ENCODE data around the gene UMAD1.
A peak's percentile ranks its signal among the peaks of the same experiment; 100 is the strongest.

The UMAD1 gene

GRCh38 chr7:7858559-7858958 lies 218.0 kb downstream of the UMAD1 start:
- TF ChIP-seq, protein P1, sequence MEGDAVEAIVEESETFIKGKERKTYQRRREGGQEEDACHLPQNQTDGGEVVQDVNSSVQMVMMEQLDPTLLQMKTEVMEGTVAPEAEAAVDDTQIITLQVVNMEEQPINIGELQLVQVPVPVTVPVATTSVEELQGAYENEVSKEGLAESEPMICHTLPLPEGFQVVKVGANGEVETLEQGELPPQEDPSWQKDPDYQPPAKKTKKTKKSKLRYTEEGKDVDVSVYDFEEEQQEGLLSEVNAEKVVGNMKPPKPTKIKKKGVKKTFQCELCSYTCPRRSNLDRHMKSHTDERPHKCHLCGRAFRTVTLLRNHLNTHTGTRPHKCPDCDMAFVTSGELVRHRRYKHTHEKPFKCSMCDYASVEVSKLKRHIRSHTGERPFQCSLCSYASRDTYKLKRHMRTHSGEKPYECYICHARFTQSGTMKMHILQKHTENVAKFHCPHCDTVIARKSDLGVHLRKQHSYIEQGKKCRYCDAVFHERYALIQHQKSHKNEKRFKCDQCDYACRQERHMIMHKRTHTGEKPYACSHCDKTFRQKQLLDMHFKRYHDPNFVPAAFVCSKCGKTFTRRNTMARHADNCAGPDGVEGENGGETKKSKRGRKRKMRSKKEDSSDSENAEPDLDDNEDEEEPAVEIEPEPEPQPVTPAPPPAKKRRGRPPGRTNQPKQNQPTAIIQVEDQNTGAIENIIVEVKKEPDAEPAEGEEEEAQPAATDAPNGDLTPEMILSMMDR (IDR thresholded peaks at IDR 0.05; ENCODE audit: unreplicated experiment in 3 of 3): no peak
- Mint-ChIP-seq H3K4me1 (peaks cover 12% of the 10 kb centered on the region), H3K27ac (no peak overlapping the region), H3K27me3 (ENCODE audit: low read depth) (no peaks in the 10 kb centered on the region), H3K4me3 (no peak overlapping the region), H3K9me3 (peaks cover 18% of the 10 kb centered on the region), H3K36me3 (ENCODE audit: low read depth) (peaks cover 20% of the 10 kb centered on the region)

DNA sequence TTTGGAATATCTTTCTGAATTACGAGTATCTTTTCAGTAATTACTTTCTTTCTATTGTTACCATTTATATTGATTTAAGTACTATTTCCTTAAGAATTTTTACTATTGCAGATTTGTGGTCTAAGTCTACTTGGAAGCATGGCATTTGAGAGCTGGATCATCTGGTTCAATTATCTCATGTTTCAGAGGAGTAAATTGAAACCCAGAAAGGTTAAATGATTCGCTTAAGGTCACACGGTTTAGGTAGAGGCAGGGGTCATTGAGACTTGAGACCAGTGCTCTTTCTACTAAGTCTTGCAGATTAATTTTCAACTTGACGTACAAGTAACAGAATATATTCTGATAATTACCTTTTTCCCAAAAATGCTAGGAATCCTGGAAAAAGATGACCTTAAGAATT lies 218.9 kb downstream of the UMAD1 start:
- Mint-ChIP-seq H3K36me3 (ENCODE audit: low read depth) (peaks cover 14% of the 10 kb centered on the region), H3K9me3 (peaks cover 11% of the 10 kb centered on the region), H3K27ac (no peak overlapping the region), H3K4me3 (no peak overlapping the region), H3K27me3 (ENCODE audit: low read depth) (no peaks in the 10 kb centered on the region), H3K4me1 (peaks cover 12% of the 10 kb centered on the region)
- TF ChIP-seq, protein P1 (IDR thresholded peaks at IDR 0.05; ENCODE audit: unreplicated experiment in 3 of 3): no peak

GRCh38 chr7:7861211-7861633 lies 220.7 kb downstream of the UMAD1 start:
- TF ChIP-seq, protein P1 (IDR thresholded peaks at IDR 0.05; ENCODE audit: unreplicated experiment in 3 of 3): no peak
- Mint-ChIP-seq H3K27me3 (ENCODE audit: low read depth) (no peaks in the 10 kb centered on the region), H3K36me3 (ENCODE audit: low read depth) (peaks cover 4% of the 10 kb centered on the region), H3K27ac (peak overlapping the region in 1 of 3 experiments; percentile 41), H3K4me1 (peaks cover 12% of the 10 kb centered on the region), H3K9me3 (peaks cover 1% of the 10 kb centered on the region), H3K4me3 (no peak overlapping the region)

DNA sequence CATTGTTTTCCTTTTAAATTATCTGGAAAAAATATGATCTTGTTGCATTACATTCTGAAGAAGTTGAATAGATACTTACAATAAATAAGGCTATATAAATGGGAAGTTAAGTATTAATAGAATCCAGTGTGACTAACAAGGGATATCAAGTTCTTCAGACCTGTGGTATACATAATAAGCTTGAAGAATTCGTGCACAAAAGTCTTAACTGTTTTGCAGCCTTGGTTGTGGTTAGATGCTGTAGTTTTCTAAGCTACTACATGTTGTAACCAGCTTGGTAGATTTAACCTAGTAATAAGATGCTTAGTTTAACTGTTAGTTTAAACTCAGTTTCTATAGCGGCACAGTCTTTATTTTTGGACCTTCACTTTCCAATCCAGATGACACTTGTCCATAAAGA lies 221.8 kb downstream of the UMAD1 start:
- H3K27me3 Mint-ChIP-seq (ENCODE audit: low read depth): no peaks in the 10 kb centered on the region
- TF ChIP-seq, protein P1 (IDR thresholded peaks at IDR 0.05; ENCODE audit: unreplicated experiment in 3 of 3): no peak
- no peak overlapping the region for H3K4me3 Mint-ChIP-seq
- no peak overlapping the region for H3K27ac Mint-ChIP-seq
- no peaks in the 10 kb centered on the region for H3K36me3 Mint-ChIP-seq (ENCODE audit: low read depth)
- no peaks in the 10 kb centered on the region for H3K9me3 Mint-ChIP-seq
- H3K4me1 Mint-ChIP-seq: peaks cover 12% of the 10 kb centered on the region

- Mint-ChIP-seq H3K36me3 (ENCODE audit: low read depth) (no peaks in the 10 kb centered on the region), H3K27ac (no peak overlapping the region), H3K9me3 (no peaks in the 10 kb centered on the region), H3K4me1 (no peaks in the 10 kb centered on the region), H3K27me3 (ENCODE audit: low read depth) (no peaks in the 10 kb centered on the region), H3K4me3 (no peak overlapping the region)
- TF ChIP-seq, protein P1 (IDR thresholded peaks at IDR 0.05; ENCODE audit: unreplicated experiment in 3 of 3): no peak
Measured at GRCh38 chr7:7867846-7868571, 227.5 kb downstream of the UMAD1 start.

DNA sequence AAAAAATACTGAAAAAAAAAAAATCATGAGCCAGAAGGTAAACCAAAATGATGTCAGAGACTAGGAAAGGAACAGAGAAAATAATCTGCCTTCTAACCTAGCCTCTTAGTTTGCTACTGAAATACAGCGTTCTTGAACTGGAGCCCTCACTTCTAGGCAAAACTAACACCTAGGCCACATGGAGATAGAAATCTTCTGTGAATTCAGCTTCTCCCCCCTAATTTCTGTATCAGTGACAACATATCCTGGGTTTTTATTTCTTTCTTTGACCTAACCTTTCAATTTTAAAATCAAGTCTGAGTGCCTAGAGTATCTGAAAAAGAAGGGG lies 228.0 kb downstream of the UMAD1 start:
- H3K27ac Mint-ChIP-seq: no peak overlapping the region
- H3K36me3 Mint-ChIP-seq (ENCODE audit: low read depth): no peaks in the 10 kb centered on the region
- H3K27me3 Mint-ChIP-seq (ENCODE audit: low read depth): no peaks in the 10 kb centered on the region
- H3K4me3 Mint-ChIP-seq: no peak overlapping the region
- H3K9me3 Mint-ChIP-seq: no peaks in the 10 kb centered on the region
- TF ChIP-seq, protein P1 (IDR thresholded peaks at IDR 0.05; ENCODE audit: unreplicated experiment in 3 of 3): no peak
- H3K4me1 Mint-ChIP-seq: no peaks in the 10 kb centered on the region

Measured in nephron (organoid).